AG04450 (cell line): ENCODE measurements around the gene SPC24. TPM values are rescaled to one million over a fixed set of nuclear protein-coding genes. Genes with fewer than 3 reads are reported as not detected.

Experiments
- CTCF ChIA-PET: fragments of 300-600, 350-600 bp; formaldehyde crosslinking; extraction: SDS; loops from one replicate; lab custom pipeline; 2022; ENCODE audit warnings: antibody characterized with exemption, inconsistent platforms; lab: Charles Lee
- POLR2A ChIA-PET: fragments of 350-600 bp; formaldehyde crosslinking; extraction: SDS; loops from one replicate; lab custom pipeline; 2021; ENCODE audit warnings: antibody characterized with exemption, inconsistent platforms; lab: Yijun Ruan, JAX
- DNase-seq: peaks from one replicate; pipeline ENCODE4 v3.0.0-alpha.2; 2011; ENCODE audit warnings: low read depth, low spot score
- H3K27ac ChIP-seq: one replicate; pipeline ENCODE4 v1.5.1; 2012; ENCODE audit warnings: low read depth, low read length, control low read depth
- H3K27me3 ChIP-seq: one replicate; pipeline ENCODE4 v1.6.0; 2012; ENCODE audit warnings: low read length; ENCODE audit not compliant: control insufficient read depth, insufficient read depth
- H3K4me3 ChIP-seq: 2 replicates; pipeline ENCODE4 v1.5.1; 2011; ENCODE audit warnings: mild to moderate bottlenecking, low read depth, low read length, control low read depth
- H3K9me3 ChIP-seq: 2 replicates; pipeline ENCODE4 v1.5.1; 2012; ENCODE audit warnings: low read length; ENCODE audit not compliant: control insufficient read depth, insufficient read depth
- polyA plus RNA-seq: library from polyadenylated mRNA; depleted of rRNA; stranded (reverse); fragments of >200 nt; gene quantifications from 2 replicates; pipeline ENCODE4 v1.2.3, GENCODE V29; 2011
- TF ChIP-seq, protein P1 (sequence below): IDR thresholded peaks from 2 replicates; pipeline ENCODE4 v1.5.1; 2011; ENCODE audit warnings: low read depth, low read length, control low read depth, inconsistent platforms

Gene SPC24
- polyA plus RNA-seq, 1 experiment: 6.0 TPM

GRCh38 chr19:11176466-11177193 is 21.0 kb upstream of the SPC24 start:
- Histone ChIP-seq H3K9me3 (no peaks in the 10 kb centered on the region; the same call in 1 of the 2 replicates), H3K27me3 (no peaks in the 10 kb centered on the region), H3K27ac (no peak overlapping the region), H3K4me3 (no peak overlapping the region)
- TF ChIP-seq, protein P1, sequence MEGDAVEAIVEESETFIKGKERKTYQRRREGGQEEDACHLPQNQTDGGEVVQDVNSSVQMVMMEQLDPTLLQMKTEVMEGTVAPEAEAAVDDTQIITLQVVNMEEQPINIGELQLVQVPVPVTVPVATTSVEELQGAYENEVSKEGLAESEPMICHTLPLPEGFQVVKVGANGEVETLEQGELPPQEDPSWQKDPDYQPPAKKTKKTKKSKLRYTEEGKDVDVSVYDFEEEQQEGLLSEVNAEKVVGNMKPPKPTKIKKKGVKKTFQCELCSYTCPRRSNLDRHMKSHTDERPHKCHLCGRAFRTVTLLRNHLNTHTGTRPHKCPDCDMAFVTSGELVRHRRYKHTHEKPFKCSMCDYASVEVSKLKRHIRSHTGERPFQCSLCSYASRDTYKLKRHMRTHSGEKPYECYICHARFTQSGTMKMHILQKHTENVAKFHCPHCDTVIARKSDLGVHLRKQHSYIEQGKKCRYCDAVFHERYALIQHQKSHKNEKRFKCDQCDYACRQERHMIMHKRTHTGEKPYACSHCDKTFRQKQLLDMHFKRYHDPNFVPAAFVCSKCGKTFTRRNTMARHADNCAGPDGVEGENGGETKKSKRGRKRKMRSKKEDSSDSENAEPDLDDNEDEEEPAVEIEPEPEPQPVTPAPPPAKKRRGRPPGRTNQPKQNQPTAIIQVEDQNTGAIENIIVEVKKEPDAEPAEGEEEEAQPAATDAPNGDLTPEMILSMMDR: no peak
- DNase-seq: no peak
- ChIA-PET CTCF (no interaction called here), POLR2A (interaction anchor here (0.6 kb wide), 2 partner anchors 22 to 23 kb away, joined by 3 to 7 read pairs; no protein-coding TSS in a partner anchor)

GRCh38 chr19:11175920-11176319 is 20.3 kb upstream of the SPC24 start:
- DNase-seq: no peak
- H3K4me3 ChIP-seq: no peak overlapping the region
- H3K27ac ChIP-seq: no peak overlapping the region
- POLR2A ChIA-PET: interaction anchor here (0.5 to 0.6 kb wide), 2 partner anchors 23 to 37 kb away, joined by 3 to 7 read pairs; no protein-coding TSS in a partner anchor
- H3K9me3 ChIP-seq: no peaks in the 10 kb centered on the region; the same call in 1 of the 2 replicates
- CTCF ChIA-PET: no interaction called here
- no peaks in the 10 kb centered on the region for H3K27me3 ChIP-seq
- TF ChIP-seq, protein P1: no peak

DNA sequence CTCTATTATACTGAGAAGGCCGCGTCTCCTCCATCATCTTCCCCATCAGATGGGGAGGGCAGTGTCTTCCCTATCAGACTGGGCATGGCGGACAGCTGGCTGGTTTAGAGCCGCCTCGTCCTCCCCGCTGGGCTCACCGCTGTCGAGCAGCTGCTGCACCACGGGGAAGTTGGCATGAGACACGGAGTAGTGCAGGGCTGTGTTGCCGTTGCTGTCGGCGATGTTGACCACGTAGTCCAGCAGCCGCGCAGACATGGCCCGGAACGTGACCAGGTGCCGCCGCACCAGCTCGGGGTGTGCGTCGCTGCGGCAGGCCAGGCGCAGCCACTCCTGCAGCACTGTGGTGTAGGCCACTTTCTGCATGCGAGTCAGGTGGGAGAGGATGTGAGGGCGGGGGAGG is 18.8 kb upstream of the SPC24 start:
- DNase-seq: no peak
- no peak overlapping the region for H3K4me3 ChIP-seq
- H3K27me3 ChIP-seq: no peaks in the 10 kb centered on the region
- CTCF ChIA-PET: no interaction called here
- no peak overlapping the region for H3K27ac ChIP-seq
- POLR2A ChIA-PET: interaction anchor here (0.9 kb wide), 1 partner anchor 23 kb away, joined by 9 read pairs; no protein-coding TSS in a partner anchor
- H3K9me3 ChIP-seq: no peaks in the 10 kb centered on the region; the same call in 1 of the 2 replicates
- TF ChIP-seq, protein P1: no peak

DNA sequence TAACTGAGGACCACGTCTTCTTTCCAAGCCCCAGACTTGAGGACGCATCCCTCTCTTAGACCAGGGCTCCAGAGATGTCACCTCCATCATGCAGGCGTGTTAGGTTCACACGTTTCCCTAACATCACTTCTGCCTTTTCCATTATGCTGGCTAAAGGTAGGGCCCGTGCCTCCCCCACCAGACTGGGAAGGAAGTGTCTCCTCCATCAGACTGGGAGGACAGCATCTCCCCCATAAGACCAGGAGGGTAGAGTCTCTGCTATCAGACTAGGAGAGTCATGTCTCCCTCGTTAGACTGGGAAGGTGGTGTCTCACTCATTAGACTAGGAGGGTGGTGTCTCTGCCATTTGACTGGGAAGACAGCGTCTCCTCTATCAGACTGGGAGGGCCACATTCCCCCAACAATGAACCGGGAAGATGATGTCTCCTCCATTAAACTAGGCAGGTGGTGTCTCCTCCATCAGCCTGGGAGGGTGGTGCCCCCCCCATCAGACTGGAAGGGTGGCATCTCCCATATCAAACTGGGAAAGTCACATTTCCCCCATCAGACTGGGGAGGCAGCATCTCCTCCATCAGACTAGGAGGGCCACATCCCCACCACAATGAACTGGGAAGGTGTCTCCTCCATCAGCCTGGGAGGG is 18.1 kb upstream of the SPC24 start:
- TF ChIP-seq, protein P1: no peak
- POLR2A ChIA-PET: interaction anchor here (0.9 kb wide), 1 partner anchor 22 kb away, joined by 9 read pairs; no protein-coding TSS in a partner anchor

More for the DNA sequence above, 18.1 kb upstream of the SPC24 start:
- CTCF ChIA-PET: no interaction called here
- no peak for DNase-seq
- Histone ChIP-seq H3K4me3 (no peak overlapping the region), H3K27ac (no peak overlapping the region), H3K9me3 (no peaks in the 10 kb centered on the region; the same call in 1 of the 2 replicates), H3K27me3 (no peaks in the 10 kb centered on the region)
